Lung (tissue), 12 donors: Measurements from ENCODE around the gene FNDC7. TPM values are rescaled to one million over a fixed set of nuclear protein-coding genes. Genes with fewer than 3 reads are reported as not detected.

ENCODE experiments used
- ATAC-seq: fragments of 200-7000 bp; cut with Tn5 transposase; one replicate; pipeline ENCODE4 v1.9.1; 2020; ENCODE audit warnings: moderate number of reproducible peaks; ENCODE audit not compliant: insufficient read depth, low FRiP score
- DNase-seq, 3 donors: peaks; one replicate each; pipeline ENCODE4 v3.0.0-alpha.2; 2013 to 2017
- H3K27ac ChIP-seq, 2 donors: one replicate each; pipeline ENCODE4 v1.5.1; 2013; ENCODE audit warnings: mild to moderate bottlenecking in 2 of 2, moderate library complexity in 2 of 2, control low read depth in 1 of 2, inconsistent platforms in 1 of 2, low read depth in 1 of 2, low read length in 1 of 2
- H3K27me3 ChIP-seq, 3 donors: one replicate each; pipeline ENCODE4 v1.5.1; 2013; ENCODE audit warnings: low read length in 2 of 3; ENCODE audit not compliant: control insufficient read depth in 3 of 3, insufficient read depth in 3 of 3
- H3K36me3 ChIP-seq, 4 donors: one replicate each; pipeline ENCODE4 v1.5.1; 2013; ENCODE audit warnings: low read length in 4 of 4, mild to moderate bottlenecking in 1 of 4, moderate library complexity in 1 of 4; ENCODE audit not compliant: control insufficient read depth in 4 of 4, insufficient read depth in 4 of 4
- H3K4me1 ChIP-seq, 5 donors: one replicate each; pipeline ENCODE4 v1.5.1; 2013; ENCODE audit warnings: low read length in 5 of 5, mild to moderate bottlenecking in 2 of 5, moderate library complexity in 1 of 5; ENCODE audit not compliant: control insufficient read depth in 5 of 5, insufficient read depth in 5 of 5
- H3K4me3 ChIP-seq: one replicate; pipeline ENCODE4 v1.5.1; 2013; ENCODE audit warnings: mild to moderate bottlenecking, control low read depth, moderate library complexity
- H3K9ac ChIP-seq, 2 donors: one replicate each; pipeline ENCODE4 v1.5.1; 2013; ENCODE audit warnings: low read length in 2 of 2, control low read depth in 1 of 2; ENCODE audit not compliant: insufficient read depth in 1 of 2
- H3K9me3 ChIP-seq, 4 donors: one replicate each; pipeline ENCODE4 v1.5.1; 2013; ENCODE audit warnings: low read length in 3 of 4, mild to moderate bottlenecking in 1 of 4, moderate library complexity in 1 of 4; ENCODE audit not compliant: control insufficient read depth in 4 of 4, insufficient read depth in 3 of 4
- CTCF ChIP-seq: IDR thresholded peaks from 2 replicates; pipeline ENCODE4 v1.5.1; 2012; ENCODE audit warnings: mild to moderate bottlenecking; ENCODE audit errors: control extremely low read depth, extremely low read depth
- WGBS, 2 donors: extraction: QIAGEN DNeasy Blood & Tissue Kit; methylation state at CpG; one replicate each; pipeline ENCODE4 v1.1.7; 2013; 5-methylcytosine and 5-hydroxymethylcytosine counted together
- polyA plus RNA-seq, 2 donors: library from polyadenylated mRNA; stranded (reverse); fragments of 200-250 nt; gene quantifications; one replicate each; pipeline ENCODE4 v1.2.1, GENCODE V29; 2013
- total RNA-seq, 2 donors: library from RNA; depleted of rRNA in 1 of 2; stranded (reverse); fragments of >200 nt in 1 of 2; gene quantifications; one replicate each; pipeline ENCODE4 v1.2.1, GENCODE V29; 2014 to 2021
- donor health status: control.
- donor health status: control.
- donor health status: Bipolar disorder and iron deficiency.
- donor health status: healthy.
- donor health status: DM: yes; HTN: yes; CAD: no.

Gene FNDC7
- total and polyA plus RNA-seq, 4 donors: 0.01 to 0.06 (median 0.06) TPM; not detected in 1

DNA sequence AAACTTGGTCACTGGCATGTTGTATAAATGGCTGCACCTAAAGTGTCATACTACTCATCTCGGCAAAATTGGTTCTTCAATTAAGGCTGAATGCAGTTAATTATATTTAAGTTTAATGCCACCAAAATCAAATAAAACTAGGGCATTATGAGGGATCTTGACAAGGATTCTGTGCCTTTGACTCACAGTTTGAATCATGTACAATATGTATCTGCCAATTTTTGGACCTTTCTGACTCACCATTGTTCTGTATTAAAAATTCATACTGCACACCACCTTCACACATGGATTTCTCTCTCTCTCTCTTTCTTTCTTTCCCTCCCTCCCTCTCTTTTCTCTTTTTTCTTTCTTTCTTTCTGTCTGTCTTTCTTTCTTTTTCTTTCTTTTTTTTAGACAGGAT lies 19.7 kb downstream of the FNDC7 start:
- no peak overlapping the region for H3K4me3 ChIP-seq
- no peak overlapping the region for H3K9ac ChIP-seq
- no peaks in the 10 kb centered on the region for H3K4me1 ChIP-seq
- no peaks in the 10 kb centered on the region for H3K27me3 ChIP-seq
- DNase-seq (no peak), ATAC-seq (no peak)
- no peak for TF ChIP-seq CTCF
- no peaks in the 10 kb centered on the region for H3K9me3 ChIP-seq
- no peak overlapping the region for H3K27ac ChIP-seq
- 92 to 100% methylated on average over 1 of the region's 1 CpG for WGBS, 2 donors
- H3K36me3 ChIP-seq: no peaks in the 10 kb centered on the region

DNA sequence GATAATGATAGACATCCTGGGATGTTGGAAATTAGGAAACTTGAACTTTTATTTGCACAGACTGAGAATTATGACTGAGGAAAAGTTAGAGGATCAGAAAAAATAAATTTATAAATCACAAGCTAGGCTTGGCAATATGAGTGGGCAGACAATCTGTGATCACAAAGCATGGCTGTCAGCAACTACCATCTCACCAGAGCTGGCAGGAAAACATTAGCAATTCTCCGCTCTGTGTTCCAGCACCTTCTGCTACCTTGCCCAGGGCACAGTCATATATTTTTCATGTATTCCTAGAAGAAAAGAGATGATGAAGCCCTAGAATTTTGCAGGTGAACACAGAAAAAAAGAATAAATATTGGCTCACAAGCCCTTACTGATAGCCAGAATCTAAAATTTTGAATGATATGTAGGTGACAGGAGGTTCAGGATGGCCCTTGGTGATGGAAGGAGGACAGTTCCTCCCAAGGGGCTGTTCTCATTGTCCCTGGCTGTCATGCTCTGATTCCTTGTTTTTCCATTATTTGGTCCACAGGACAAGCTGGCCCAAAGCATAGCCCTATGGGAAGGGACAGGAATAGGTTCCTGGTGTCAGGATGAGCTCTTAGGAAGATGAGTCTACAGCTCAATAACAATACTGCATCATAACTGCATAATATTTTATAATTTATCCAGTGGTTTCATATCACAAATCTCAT lies 21.6 kb downstream of the FNDC7 start:
- H3K27me3 ChIP-seq: no peaks in the 10 kb centered on the region
- WGBS, 2 donors: 95 to 96% methylated on average over 1 of the region's 1 CpG
- ATAC-seq (no peak), DNase-seq (no peak)
- no peaks in the 10 kb centered on the region for H3K36me3 ChIP-seq
- no peaks in the 10 kb centered on the region for H3K4me1 ChIP-seq
- no peak for TF ChIP-seq CTCF
- H3K9me3 ChIP-seq: no peaks in the 10 kb centered on the region
- H3K27ac ChIP-seq: no peak overlapping the region
- no peak overlapping the region for H3K9ac ChIP-seq
- H3K4me3 ChIP-seq: no peak overlapping the region

DNA sequence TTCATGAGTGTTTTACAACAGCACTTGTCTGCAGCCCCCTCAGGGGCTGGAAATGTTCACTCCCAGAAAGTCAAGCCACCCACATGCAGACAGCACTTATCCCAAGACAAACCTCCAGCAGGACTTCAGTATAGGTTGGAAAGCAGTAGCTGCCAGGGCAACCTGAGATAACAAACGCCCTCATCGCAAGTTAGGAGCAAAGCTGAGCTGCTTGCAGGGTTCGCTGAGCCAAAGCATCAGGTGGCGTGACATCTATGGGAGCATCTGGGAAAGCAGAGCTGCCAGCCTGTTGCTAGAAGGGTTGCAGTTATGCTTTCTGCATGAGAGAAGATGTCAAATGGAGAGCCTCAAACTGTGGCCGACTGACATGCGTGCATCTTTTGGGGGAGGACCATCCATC lies 29.5 kb downstream of the FNDC7 start:
- no peak for DNase-seq

More for the DNA sequence above, 29.5 kb downstream of the FNDC7 start:
- no peaks in the 10 kb centered on the region for H3K4me1 ChIP-seq
- no peak overlapping the region for H3K4me3 ChIP-seq
- no peaks in the 10 kb centered on the region for H3K36me3 ChIP-seq
- no peaks in the 10 kb centered on the region for H3K27me3 ChIP-seq
- H3K9me3 ChIP-seq: no peaks in the 10 kb centered on the region
- no peak for ATAC-seq
- no peak overlapping the region for H3K27ac ChIP-seq
- 83 to 90% methylated on average over 6 of the region's 6 CpGs for WGBS, 2 donors
- no peak overlapping the region for H3K9ac ChIP-seq
- no peak for TF ChIP-seq CTCF
